Activated naive CD8-positive, alpha-beta T cell treated with anti-CD3 and anti-CD28 coated beads, Interleukin-2, amount 10 ng/mL, durations not matched to agents 7 days and 5 days (primary cell): ENCODE results near the gene LDLR. TPM values are rescaled to one million over a fixed set of nuclear protein-coding genes. Genes with fewer than 3 reads are reported as not detected.
"Not testable (repeated sequence)": the region's sequence is repeated elsewhere in the genome, so short reads cannot be mapped to it uniquely, and the experiment has no call there.

Experiments used
- ATAC-seq: fragments of 150-1000 bp; cut with Tn5 transposase; one replicate; pipeline ENCODE4 v1.10.0; 2021; ENCODE audit warnings: low read depth, moderate library complexity
- POLR2A ChIA-PET: fragments of 350-600 bp; sonication (Branson Sonifier 250); formaldehyde crosslinking; loops from one replicate; lab custom pipeline; 2021; ENCODE audit warnings: antibody characterized with exemption; lab: Charles Lee
- DNase-seq: peaks from one replicate; pipeline ENCODE4 v3.0.0; 2021
- H3K27ac Mint-ChIP-seq: one replicate; pipeline ENCODE4 v1.8.0; 2022; ENCODE audit warnings: mild to moderate bottlenecking, mixed read lengths
- H3K27me3 Mint-ChIP-seq: one replicate; pipeline ENCODE4 v1.8.0; 2022; ENCODE audit warnings: mild to moderate bottlenecking, moderate library complexity, mixed read lengths
- H3K36me3 Mint-ChIP-seq: one replicate; pipeline ENCODE4 v1.8.0; 2021; ENCODE audit warnings: mild to moderate bottlenecking, mixed read lengths
- H3K4me1 Mint-ChIP-seq: one replicate; pipeline ENCODE4 v1.8.0; 2021; ENCODE audit warnings: mixed read lengths
- H3K4me3 Mint-ChIP-seq: one replicate; pipeline ENCODE4 v1.8.0; 2022; ENCODE audit warnings: mild to moderate bottlenecking, moderate library complexity, mixed read lengths
- H3K9me3 Mint-ChIP-seq: one replicate; pipeline ENCODE4 v1.8.0; 2021; ENCODE audit warnings: mixed read lengths
- microRNA-seq: library from miRNA; unstranded; fragments of <30 nt; microRNA quantifications from one replicate; pipeline ENCODE4 v1.2.0, GENCODE V29; 2022
- total RNA-seq, 2 experiments: library from RNA; stranded (reverse); gene quantifications; one replicate each; pipeline ENCODE4 v1.2.3, GENCODE V29; 2021

Gene LDLR
- total RNA-seq, 2 experiments from 2014 or later: 83.8 to 84.8 TPM

- POLR2A ChIA-PET: no interaction called here
- H3K9me3 Mint-ChIP-seq: no peaks in the 10 kb centered on the region
- no peak overlapping the region for H3K27ac Mint-ChIP-seq
- H3K36me3 Mint-ChIP-seq: no peaks in the 10 kb centered on the region
- H3K4me1 Mint-ChIP-seq: peaks cover 8% of the 10 kb centered on the region
- no peak overlapping the region for H3K4me3 Mint-ChIP-seq
- ATAC-seq: no peak
- no peak for DNase-seq
- H3K27me3 Mint-ChIP-seq: peaks cover 7% of the 10 kb centered on the region
Observed at GRCh38 chr19:11179716-11180297, 90.5 kb downstream of the LDLR start.

- Mint-ChIP-seq H3K27ac (no peak overlapping the region), H3K36me3 (no peaks in the 10 kb centered on the region), H3K4me3 (no peak overlapping the region), H3K4me1 (peaks cover 8% of the 10 kb centered on the region), H3K27me3 (peaks cover 7% of the 10 kb centered on the region), H3K9me3 (no peaks in the 10 kb centered on the region)
- ATAC-seq (no peak), DNase-seq (no peak)
- POLR2A ChIA-PET: no interaction called here
Observed at GRCh38 chr19:11180346-11180745, 91.1 kb downstream of the LDLR start.

- H3K4me1 Mint-ChIP-seq, H3K36me3 Mint-ChIP-seq, DNase-seq, H3K4me3 Mint-ChIP-seq, H3K9me3 Mint-ChIP-seq, POLR2A ChIA-PET, H3K27me3 Mint-ChIP-seq, ATAC-seq, H3K27ac Mint-ChIP-seq: not testable (repeated sequence)
Observed at GRCh38 chr19:11180975-11181374, 91.7 kb downstream of the LDLR start.

GRCh38 chr19:11181488-11181887 lies 92.2 kb downstream of the LDLR start:
- H3K4me3 Mint-ChIP-seq: no peak overlapping the region
- POLR2A ChIA-PET: no interaction called here
- DNase-seq (no peak), ATAC-seq (no peak)
- H3K4me1 Mint-ChIP-seq: peaks cover 8% of the 10 kb centered on the region
- no peaks in the 10 kb centered on the region for H3K9me3 Mint-ChIP-seq
- H3K36me3 Mint-ChIP-seq: no peaks in the 10 kb centered on the region
- H3K27ac Mint-ChIP-seq: no peak overlapping the region
- H3K27me3 Mint-ChIP-seq: peaks cover 7% of the 10 kb centered on the region

Small RNA genes lying within 50 kb of the gene (microRNA-seq; reads per million reads assigned to microRNA genes)
- gene MIR6886: not detected

Other genes with a start within 250 kb of the LDLR start
- 1 to 10 TPM; 1.9 to 2.2 TPM for gene C19orf38, start 241.0 kb upstream of the LDLR start, total RNA-seq
- gene CARM1, start 217.9 kb upstream of the LDLR start, total RNA-seq: 10 to 100 TPM; 28.3 to 31.5 TPM
- gene YIPF2, start 160.8 kb upstream of the LDLR start, total RNA-seq: 10 to 100 TPM; 21.7 to 24.7 TPM
- 10 to 100 TPM; 29.7 to 31.3 TPM for gene TIMM29, start 160.7 kb upstream of the LDLR start, total RNA-seq
- gene SMARCA4, start 128.4 kb upstream of the LDLR start, total RNA-seq: 100 to 1,000 TPM in 1 of 2 experiments, 10 to 100 TPM in 1; 99.9 to 107 TPM
- 10 to 100 TPM; 63.0 to 65.4 TPM for gene SPC24, start 66.3 kb downstream of the LDLR start, total RNA-seq
- gene KANK2, start 108.1 kb downstream of the LDLR start, total RNA-seq: 1 to 10 TPM; 5.3 to 7.9 TPM
- gene ANGPTL8, start 150.2 kb downstream of the LDLR start, total RNA-seq: not detected
- gene DOCK6, start 173.1 kb downstream of the LDLR start, total RNA-seq: under 1 TPM; 0.43 to 0.72 TPM
- not detected for gene TSPAN16, start 206.7 kb downstream of the LDLR start, total RNA-seq